ENCODE results near the gene ATP6V1E1. TPM values are rescaled to one million over a fixed set of nuclear protein-coding genes. Genes with fewer than 3 reads are reported as not detected.
"Not testable (repeated sequence)": the region's sequence is repeated elsewhere in the genome, so short reads cannot be mapped to it uniquely, and the experiment has no call there.

The ATP6V1E1 gene
- total RNA-seq, 5 donors from 2014 or later (not counting 1 experiment from before 2014, with no cell fraction given): 58.1 to 73.7 (median 70.8) TPM

DNA sequence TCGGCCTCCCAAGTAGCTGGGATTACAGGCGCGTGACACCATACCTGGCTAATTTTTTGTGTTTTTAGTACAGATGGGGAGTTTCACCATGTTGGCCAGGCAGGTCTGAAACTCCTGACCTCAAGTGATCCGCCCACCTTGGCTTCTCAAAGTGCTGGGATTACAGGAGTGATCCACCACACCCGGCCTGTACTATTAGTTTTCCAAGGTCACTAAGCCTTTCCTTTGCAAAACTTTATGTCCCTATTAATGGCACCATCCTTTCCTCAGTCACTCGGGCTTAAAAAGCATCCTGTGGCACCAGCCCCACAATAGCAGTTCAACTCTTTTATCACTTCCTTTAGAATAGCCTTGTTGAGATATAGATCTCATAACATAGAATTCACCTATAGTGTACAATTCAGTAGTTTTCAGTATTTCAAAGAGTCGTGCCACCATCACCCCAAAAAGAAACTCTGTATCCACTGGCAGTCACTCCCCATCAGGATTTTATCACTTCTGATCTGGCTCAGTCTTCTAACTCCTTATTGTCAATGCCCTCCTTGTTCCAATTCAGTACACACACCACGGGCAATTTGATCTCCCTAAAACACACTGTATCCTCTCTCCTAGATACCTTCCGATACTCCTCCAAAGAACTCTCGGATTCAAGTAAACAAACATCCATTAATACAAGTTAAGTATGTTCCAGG lies 9.1 kb upstream of the ATP6V1E1 start:
- ChIA-PET POLR2A (interaction anchor here in 1 of 2 donors (0.6 kb wide), 1 partner anchor 9 kb away, joined by 13 read pairs; the partner anchor contains the start of gene ATP6V1E1), CTCF (no interaction called here)
- H3K27me3 Mint-ChIP-seq: no peaks in the 10 kb centered on the region
- peaks cover 25 to 32% (median 26%) of the 10 kb centered on the region in 3 donors for H3K4me1 Mint-ChIP-seq
- H3K9me3 ChIP-seq: no peaks in the 10 kb centered on the region
- peak overlapping the region; percentile 88 to 89 (median 89) for H3K4me3 Mint-ChIP-seq
- H3K27ac Mint-ChIP-seq: peak overlapping the region; percentile 94 to 96
- H3K36me3 ChIP-seq (ENCODE audit: control insufficient read depth in 2 of 2, extremely low read depth in 1 of 2, insufficient read depth in 1 of 2, low read length in 1 of 2): no peaks in the 10 kb centered on the region
- WGBS (ENCODE audit: insufficient coverage): 59% methylated on average over 6 of the region's 10 CpGs
- H3K36me3 Mint-ChIP-seq: no peaks in the 10 kb centered on the region
- DNase-seq (no peak), ATAC-seq (replicated peaks in 1 of 4) (no peak)
- peak overlapping the region; percentile 99 for H3K27ac ChIP-seq (ENCODE audit: low read length)
- peak overlapping the region in 1 of 2 donors; percentile 75 for H3K4me3 ChIP-seq (ENCODE audit: control insufficient read depth in 1 of 2, extremely low read depth in 1 of 2, low read length in 1 of 2)
- no peaks in the 10 kb centered on the region for H3K9me3 Mint-ChIP-seq
- H3K27me3 ChIP-seq (replicated peaks in 1 of 2; ENCODE audit: control insufficient read depth in 2 of 2, extremely low read depth in 1 of 2, insufficient read depth in 2 of 2, low read length in 1 of 2): no peaks in the 10 kb centered on the region
- peaks cover 8 to 22% of the 10 kb centered on the region in 2 experiments for H3K4me1 ChIP-seq (ENCODE audit: control insufficient read depth in 1 of 2, extremely low read depth in 1 of 2, insufficient read depth in 2 of 2, low read length in 2 of 2)

DNA sequence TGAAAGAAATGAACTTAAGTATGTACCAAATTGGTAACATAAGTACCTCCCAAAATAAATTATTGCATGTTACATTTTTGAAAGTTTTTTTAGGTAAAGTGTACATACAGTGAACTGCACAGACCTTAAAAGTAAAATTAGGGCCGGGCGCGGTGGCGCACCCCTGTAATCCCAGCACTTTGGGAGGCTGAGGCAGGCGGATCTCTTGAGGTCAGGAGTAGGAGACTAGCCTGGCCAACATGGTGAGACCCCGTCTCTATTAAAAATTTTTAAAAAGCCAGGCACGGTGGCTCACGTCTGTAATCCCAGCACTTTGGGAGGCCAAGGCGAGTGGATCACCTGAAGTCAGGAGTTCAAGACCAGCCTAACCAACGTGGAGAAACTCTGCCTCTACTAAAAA lies 8.3 kb upstream of the ATP6V1E1 start:
- H3K4me3 Mint-ChIP-seq: not testable (repeated sequence)
- CTCF ChIA-PET: interaction anchor here in 1 of 2 donors (0.6 kb wide), 1 partner anchor 94 kb away, joined by 3 read pairs; no protein-coding TSS in a partner anchor
- H3K4me1 Mint-ChIP-seq: peaks cover 25 to 32% (median 26%) of the 10 kb centered on the region in 3 donors

DNA sequence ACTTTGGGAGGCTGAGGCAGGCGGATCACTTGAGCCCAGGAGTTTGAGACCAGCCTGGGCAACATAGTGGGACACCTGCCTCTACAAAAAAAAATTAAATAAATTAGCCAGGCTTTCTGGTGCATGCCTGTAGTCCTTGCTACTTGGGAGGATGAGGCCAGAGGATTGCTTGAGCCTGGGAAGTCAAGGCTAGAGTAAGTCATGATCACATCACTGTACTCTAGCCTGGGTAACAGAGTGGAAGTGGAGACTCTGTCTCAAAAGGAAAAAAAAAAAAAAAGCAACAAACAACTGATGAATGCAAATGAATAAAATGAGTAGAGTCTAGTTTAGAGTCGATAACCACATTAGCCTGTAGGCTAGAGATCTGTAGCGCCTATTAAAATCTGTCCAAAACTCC lies 6.1 kb upstream of the ATP6V1E1 start:
- CTCF ChIA-PET: no interaction called here
- Histone ChIP-seq H3K27me3 (replicated peaks in 1 of 2; ENCODE audit: control insufficient read depth in 2 of 2, extremely low read depth in 1 of 2, insufficient read depth in 2 of 2, low read length in 1 of 2) (no peaks in the 10 kb centered on the region), H3K27ac (ENCODE audit: low read length) (no peak overlapping the region), H3K4me3 (ENCODE audit: control insufficient read depth in 1 of 2, extremely low read depth in 1 of 2, low read length in 1 of 2) (no peak overlapping the region), H3K4me1 (ENCODE audit: control insufficient read depth in 1 of 2, extremely low read depth in 1 of 2, insufficient read depth in 2 of 2, low read length in 2 of 2) (peaks cover 5 to 16% of the 10 kb centered on the region in 2 experiments), H3K9me3 (no peaks in the 10 kb centered on the region), H3K36me3 (ENCODE audit: control insufficient read depth in 2 of 2, extremely low read depth in 1 of 2, insufficient read depth in 1 of 2, low read length in 1 of 2) (no peaks in the 10 kb centered on the region)
- DNase-seq (no peak), ATAC-seq (replicated peaks in 1 of 4) (no peak)
- Mint-ChIP-seq H3K27ac (no peak overlapping the region), H3K4me1 (peaks cover 14 to 19% (median 18%) of the 10 kb centered on the region in 3 donors), H3K4me3 (no peak overlapping the region), H3K27me3 (no peaks in the 10 kb centered on the region), H3K9me3 (no peaks in the 10 kb centered on the region), H3K36me3 (no peaks in the 10 kb centered on the region)
- POLR2A ChIA-PET: no interaction called here
- 90% methylated on average over 2 of the region's 3 CpGs for WGBS (ENCODE audit: insufficient coverage)

More for the DNA sequence above, 8.3 kb upstream of the ATP6V1E1 start:
- not testable (repeated sequence) for H3K9me3 Mint-ChIP-seq; H3K4me3 ChIP-seq (ENCODE audit: control insufficient read depth in 1 of 2, extremely low read depth in 1 of 2, low read length in 1 of 2); H3K9me3 ChIP-seq; H3K27me3 Mint-ChIP-seq; H3K36me3 Mint-ChIP-seq; DNase-seq; H3K27me3 ChIP-seq (replicated peaks in 1 of 2; ENCODE audit: control insufficient read depth in 2 of 2, extremely low read depth in 1 of 2, insufficient read depth in 2 of 2, low read length in 1 of 2); ATAC-seq (replicated peaks in 1 of 4); H3K27ac ChIP-seq (ENCODE audit: low read length); H3K36me3 ChIP-seq (ENCODE audit: control insufficient read depth in 2 of 2, extremely low read depth in 1 of 2, insufficient read depth in 1 of 2, low read length in 1 of 2); H3K27ac Mint-ChIP-seq
- H3K4me1 ChIP-seq (ENCODE audit: control insufficient read depth in 1 of 2, extremely low read depth in 1 of 2, insufficient read depth in 2 of 2, low read length in 2 of 2): peaks cover 8 to 22% of the 10 kb centered on the region in 2 experiments
- POLR2A ChIA-PET: interaction anchor here in 1 of 2 donors (0.6 kb wide), 1 partner anchor 8 kb away, joined by 13 read pairs; the partner anchor contains the start of gene ATP6V1E1
- 80% methylated on average over 5 of the region's 10 CpGs for WGBS (ENCODE audit: insufficient coverage)

DNA sequence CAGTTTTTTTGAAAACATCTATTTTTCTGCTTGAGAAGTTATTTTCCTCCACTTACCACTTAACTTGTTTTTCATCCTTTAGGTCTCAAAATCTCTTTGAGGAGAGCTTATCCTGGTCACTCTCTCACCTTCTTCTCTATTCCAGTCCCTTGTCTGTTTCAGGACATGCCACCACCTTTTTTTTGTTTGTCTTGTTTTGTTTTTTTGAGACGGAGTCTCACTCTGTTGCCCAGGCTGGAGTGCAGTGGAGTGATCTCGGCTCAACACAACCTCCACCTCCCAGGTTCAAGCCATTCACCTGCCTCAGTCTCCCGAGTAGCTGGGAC lies 5.4 kb upstream of the ATP6V1E1 start:
- H3K27ac ChIP-seq (ENCODE audit: low read length): no peak overlapping the region
- ATAC-seq (replicated peaks in 1 of 4): no peak
- no peak overlapping the region for H3K4me3 Mint-ChIP-seq

DNA sequence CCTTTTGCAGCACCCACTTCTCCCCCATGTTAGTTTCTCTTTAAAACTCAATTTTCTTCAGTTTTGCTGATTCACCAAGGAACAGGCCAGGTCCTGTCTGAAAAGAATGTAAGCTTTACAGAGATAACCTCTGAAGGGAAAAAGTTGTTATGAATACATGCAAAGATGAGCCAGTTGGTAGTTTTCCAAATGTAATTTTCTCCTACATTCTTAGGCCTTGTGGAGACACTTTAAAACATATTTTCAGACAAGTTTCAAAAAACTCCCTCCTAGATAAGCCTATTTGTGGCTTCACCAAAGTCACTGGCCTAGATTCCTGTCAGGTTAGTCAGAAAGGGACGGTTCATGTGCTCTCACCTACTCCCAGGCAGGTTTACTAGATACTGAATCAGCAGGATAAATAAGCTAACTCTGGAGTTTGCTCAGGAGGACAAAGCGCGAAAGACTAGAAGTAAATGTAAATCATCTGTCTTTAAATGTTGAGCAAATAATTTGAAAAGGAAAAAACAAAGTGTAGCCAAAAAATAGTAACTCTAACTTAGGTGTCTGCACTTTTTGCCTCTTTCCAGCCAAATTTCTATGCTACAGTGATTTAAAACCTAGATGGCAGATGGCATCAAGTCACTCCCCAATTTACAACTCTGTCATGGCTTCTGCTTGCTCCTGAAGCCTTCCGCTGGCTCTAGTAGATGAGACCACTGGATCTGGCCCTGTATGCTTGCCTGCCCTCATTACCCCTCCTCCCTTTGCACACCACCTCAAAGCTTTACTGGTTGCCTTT lies 4.9 kb upstream of the ATP6V1E1 start:
- H3K4me3 Mint-ChIP-seq: no peak overlapping the region
- Histone ChIP-seq H3K9me3 (no peaks in the 10 kb centered on the region), H3K27me3 (replicated peaks in 1 of 2; ENCODE audit: control insufficient read depth in 2 of 2, extremely low read depth in 1 of 2, insufficient read depth in 2 of 2, low read length in 1 of 2) (no peaks in the 10 kb centered on the region), H3K4me3 (ENCODE audit: control insufficient read depth in 1 of 2, extremely low read depth in 1 of 2, low read length in 1 of 2) (no peak overlapping the region), H3K4me1 (ENCODE audit: control insufficient read depth in 1 of 2, extremely low read depth in 1 of 2, insufficient read depth in 2 of 2, low read length in 2 of 2) (peaks cover 9 to 15% of the 10 kb centered on the region in 2 experiments), H3K27ac (ENCODE audit: low read length) (no peak overlapping the region), H3K36me3 (ENCODE audit: control insufficient read depth in 2 of 2, extremely low read depth in 1 of 2, insufficient read depth in 1 of 2, low read length in 1 of 2) (no peaks in the 10 kb centered on the region)
- ChIA-PET CTCF (no interaction called here), POLR2A (interaction anchor here in 1 of 2 donors (0.5 to 0.7 kb wide), 3 partner anchors 10 to 98 kb away, joined by 3 to 11 read pairs (median 3); no protein-coding TSS in a partner anchor)
- H3K4me1 Mint-ChIP-seq: peaks cover 18 to 20% (median 19%) of the 10 kb centered on the region in 3 donors
- no peak for DNase-seq
- no peak overlapping the region for H3K27ac Mint-ChIP-seq
- no peaks in the 10 kb centered on the region for H3K36me3 Mint-ChIP-seq
- ATAC-seq (replicated peaks in 1 of 4): no peak
- no peaks in the 10 kb centered on the region for H3K27me3 Mint-ChIP-seq
- 95% methylated on average over 2 of the region's 4 CpGs for WGBS (ENCODE audit: insufficient coverage)
- no peaks in the 10 kb centered on the region for H3K9me3 Mint-ChIP-seq

More for the DNA sequence above, 5.4 kb upstream of the ATP6V1E1 start:
- Mint-ChIP-seq H3K27ac (no peak overlapping the region), H3K4me1 (peaks cover 12 to 17% (median 15%) of the 10 kb centered on the region in 3 donors), H3K27me3 (no peaks in the 10 kb centered on the region), H3K9me3 (no peaks in the 10 kb centered on the region), H3K36me3 (no peaks in the 10 kb centered on the region)
- CTCF ChIA-PET: no interaction called here
- Histone ChIP-seq H3K4me3 (ENCODE audit: control insufficient read depth in 1 of 2, extremely low read depth in 1 of 2, low read length in 1 of 2) (no peak overlapping the region), H3K4me1 (ENCODE audit: control insufficient read depth in 1 of 2, extremely low read depth in 1 of 2, insufficient read depth in 2 of 2, low read length in 2 of 2) (peaks cover 8 to 13% of the 10 kb centered on the region in 2 experiments), H3K9me3 (no peaks in the 10 kb centered on the region), H3K36me3 (ENCODE audit: control insufficient read depth in 2 of 2, extremely low read depth in 1 of 2, insufficient read depth in 1 of 2, low read length in 1 of 2) (no peaks in the 10 kb centered on the region), H3K27me3 (replicated peaks in 1 of 2; ENCODE audit: control insufficient read depth in 2 of 2, extremely low read depth in 1 of 2, insufficient read depth in 2 of 2, low read length in 1 of 2) (no peaks in the 10 kb centered on the region)
- POLR2A ChIA-PET: interaction anchor here in 1 of 2 donors (0.5 kb wide), 3 partner anchors 10 to 480 kb away, joined by 3 to 5 read pairs (median 3); no protein-coding TSS in a partner anchor
- WGBS (ENCODE audit: insufficient coverage): no CpG with 5 or more reads among the region's 3 CpGs
- DNase-seq: no peak

DNA sequence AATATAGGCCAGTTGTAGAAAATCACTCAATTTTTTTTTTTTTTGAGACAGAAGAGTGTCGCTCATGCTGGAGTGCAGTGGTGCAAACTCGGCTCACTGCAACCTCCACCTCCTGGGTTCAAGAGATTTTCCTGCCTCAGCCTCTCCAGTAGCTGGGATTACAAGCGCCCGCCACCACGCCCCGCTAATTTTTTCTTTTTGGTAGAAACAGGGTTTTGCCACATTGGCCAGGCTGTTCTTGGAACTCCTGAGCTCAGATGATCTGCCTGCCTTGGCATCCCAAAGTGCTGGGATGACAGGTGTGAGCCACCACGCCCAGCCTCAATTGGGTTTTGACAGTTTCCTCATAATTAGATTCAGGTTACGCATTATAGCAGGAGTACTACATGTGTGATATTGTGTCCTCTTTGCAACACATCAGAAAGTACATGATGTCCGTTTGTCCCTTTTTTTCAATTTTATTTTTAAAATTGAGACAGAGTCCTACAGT lies 2.6 kb upstream of the ATP6V1E1 start:
- H3K27me3 Mint-ChIP-seq: no peaks in the 10 kb centered on the region
- Histone ChIP-seq H3K4me1 (ENCODE audit: control insufficient read depth in 1 of 2, extremely low read depth in 1 of 2, insufficient read depth in 2 of 2, low read length in 2 of 2) (peaks cover 9 to 26% of the 10 kb centered on the region in 2 experiments), H3K36me3 (ENCODE audit: control insufficient read depth in 2 of 2, extremely low read depth in 1 of 2, insufficient read depth in 1 of 2, low read length in 1 of 2) (no peaks in the 10 kb centered on the region), H3K27me3 (replicated peaks in 1 of 2; ENCODE audit: control insufficient read depth in 2 of 2, extremely low read depth in 1 of 2, insufficient read depth in 2 of 2, low read length in 1 of 2) (no peaks in the 10 kb centered on the region), H3K9me3 (no peaks in the 10 kb centered on the region), H3K4me3 (ENCODE audit: control insufficient read depth in 1 of 2, extremely low read depth in 1 of 2, low read length in 1 of 2) (no peak overlapping the region), H3K27ac (ENCODE audit: low read length) (no peak overlapping the region)
- H3K4me3 Mint-ChIP-seq: peak overlapping the region in 1 of 3 donors; percentile 26
- no peaks in the 10 kb centered on the region for H3K9me3 Mint-ChIP-seq
- no peaks in the 10 kb centered on the region for H3K36me3 Mint-ChIP-seq
- ATAC-seq (replicated peaks in 1 of 4): no peak
- peaks cover 9 to 18% (median 15%) of the 10 kb centered on the region in 3 donors for H3K4me1 Mint-ChIP-seq
- 100% methylated on average over 2 of the region's 9 CpGs for WGBS (ENCODE audit: insufficient coverage)
- DNase-seq: no peak
- H3K27ac Mint-ChIP-seq: peak overlapping the region in 1 of 2 donors; percentile 11
- ChIA-PET POLR2A (interaction anchor here (0.6 to 0.7 kb wide), 4 partner anchors 12 to 1491 kb away, joined by 3 to 6 read pairs (median 4); partner anchors contain the start of gene DGCR2 (in 1 of the 2)), CTCF (no interaction called here)
